Psoas muscle (tissue), 8 donors: ENCODE data around the gene RNF207. TPM values are rescaled to one million over a fixed set of nuclear protein-coding genes. Genes with fewer than 3 reads are reported as not detected.
A peak's percentile ranks its signal among the peaks of the same experiment; 100 is the strongest.

Source experiments
- ATAC-seq, 4 donors: fragments of 200-7000 bp; cut with Tn5 transposase; one replicate each; pipeline ENCODE4 v1.9.1; 2020; ENCODE audit warnings: moderate library complexity in 3 of 4, mild to moderate bottlenecking in 2 of 4
- DNase-seq, 2 donors: peaks; one replicate each; pipeline ENCODE4 v3.0.0-alpha.2; 2020
- H3K27ac ChIP-seq: fragments of 200-600 bp; one replicate; pipeline ENCODE4 v1.8.0; 2022
- H3K27me3 ChIP-seq, 3 donors: fragments of 200-600 bp in 1 of 3; one replicate each; pipeline versions ENCODE4 v1.6.1 to v1.8.0; 2013 to 2022; ENCODE audit warnings: low read length in 2 of 3, mild to moderate bottlenecking in 2 of 3, moderate library complexity in 1 of 3; ENCODE audit not compliant: insufficient read depth in 3 of 3
- H3K36me3 ChIP-seq, 2 donors: fragments of 200-600 bp in 1 of 2; one replicate each; pipeline versions ENCODE4 v1.6.1 to v1.8.0; 2013 to 2022; ENCODE audit warnings: low read depth in 1 of 2, mild to moderate bottlenecking in 1 of 2, moderate library complexity in 1 of 2; ENCODE audit not compliant: insufficient read depth in 1 of 2
- H3K4me1 ChIP-seq: fragments of 200-600 bp; one replicate; pipeline ENCODE4 v1.8.0; 2022
- H3K4me3 ChIP-seq: fragments of 200-600 bp; one replicate; pipeline ENCODE4 v1.8.0; 2022; ENCODE audit warnings: mild to moderate bottlenecking
- H3K9me3 ChIP-seq: fragments of 200-600 bp; one replicate; pipeline ENCODE4 v1.8.0; 2022
- WGBS, 3 donors: extraction: QIAGEN DNeasy Blood & Tissue Kit; methylation state at CpG; one replicate each; pipeline versions ENCODE4 v1.1.6 to v1.1.7; 2013; 5-methylcytosine and 5-hydroxymethylcytosine counted together
- intact Hi-C, 2 donors: fragments of 100-400 bp; cut with DNase I; formaldehyde crosslinking; loops; one replicate each; pipeline versions ENCODE4 v1.11.0 to v1.14.2; 2022
- polyA plus RNA-seq, 3 donors: library from polyadenylated mRNA; stranded (reverse); fragments of 200-250 nt; gene quantifications; one replicate each; pipeline ENCODE4 v1.2.3, GENCODE V29; 2013
- total RNA-seq, 4 donors: library from RNA; stranded (reverse); fragmentation: NEBNext Ultra II Directional in 2 of 4; extraction: Animal tissue kit (Norgen Biotek cat#: 25700) in 2 of 4; gene quantifications; one replicate each; pipeline versions ENCODE4 v1.2.1 to v1.2.4, GENCODE V29; 2021 to 2023
- TF ChIP-seq, protein P1 (sequence below): fragments of 200-600 bp; IDR thresholded peaks from one replicate; pipeline ENCODE4 v1.8.0; 2022; ENCODE audit warnings: antibody characterized with exemption
- donor health status: healthy with polysubstance abuse.
- donor health status: DM: no; HTN: no; CAD: no; lungs with moderate emphysema.
- donor health status: Bipolar disorder and iron deficiency.
- donor health status: healthy.
- donor health status: DM: yes; HTN: yes; CAD: no.
- donor health status: DM: no; HTN: no; CAD: no.
- donor health status: DM: no; HTN: no; CAD: no.
- donor health status: DM: yes; HTN: yes; CAD: no.

RNF207 gene
- total and polyA plus RNA-seq, 7 donors = 2.5 to 13.6 (median 4.0) TPM

GRCh38 chr1:6220236-6220635, 14.3 kb downstream of the RNF207 start:
- Histone ChIP-seq H3K27me3 (no peaks in the 10 kb centered on the region), H3K27ac (peak overlapping the region; percentile 27), H3K36me3 (peaks cover 0 to 57% of the 10 kb centered on the region in 2 donors), H3K4me3 (no peak overlapping the region), H3K4me1 (peaks cover 14% of the 10 kb centered on the region), H3K9me3 (no peaks in the 10 kb centered on the region)
- TF ChIP-seq, protein P1, sequence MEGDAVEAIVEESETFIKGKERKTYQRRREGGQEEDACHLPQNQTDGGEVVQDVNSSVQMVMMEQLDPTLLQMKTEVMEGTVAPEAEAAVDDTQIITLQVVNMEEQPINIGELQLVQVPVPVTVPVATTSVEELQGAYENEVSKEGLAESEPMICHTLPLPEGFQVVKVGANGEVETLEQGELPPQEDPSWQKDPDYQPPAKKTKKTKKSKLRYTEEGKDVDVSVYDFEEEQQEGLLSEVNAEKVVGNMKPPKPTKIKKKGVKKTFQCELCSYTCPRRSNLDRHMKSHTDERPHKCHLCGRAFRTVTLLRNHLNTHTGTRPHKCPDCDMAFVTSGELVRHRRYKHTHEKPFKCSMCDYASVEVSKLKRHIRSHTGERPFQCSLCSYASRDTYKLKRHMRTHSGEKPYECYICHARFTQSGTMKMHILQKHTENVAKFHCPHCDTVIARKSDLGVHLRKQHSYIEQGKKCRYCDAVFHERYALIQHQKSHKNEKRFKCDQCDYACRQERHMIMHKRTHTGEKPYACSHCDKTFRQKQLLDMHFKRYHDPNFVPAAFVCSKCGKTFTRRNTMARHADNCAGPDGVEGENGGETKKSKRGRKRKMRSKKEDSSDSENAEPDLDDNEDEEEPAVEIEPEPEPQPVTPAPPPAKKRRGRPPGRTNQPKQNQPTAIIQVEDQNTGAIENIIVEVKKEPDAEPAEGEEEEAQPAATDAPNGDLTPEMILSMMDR = no peak
- WGBS, 3 donors = 41 to 67% (median 51%) methylated on average over 8 of the region's 8 CpGs
- DNase-seq (no peak), ATAC-seq (peak; percentile 77 to 86 (median 82))
- intact Hi-C loops = no loop called here

DNA sequence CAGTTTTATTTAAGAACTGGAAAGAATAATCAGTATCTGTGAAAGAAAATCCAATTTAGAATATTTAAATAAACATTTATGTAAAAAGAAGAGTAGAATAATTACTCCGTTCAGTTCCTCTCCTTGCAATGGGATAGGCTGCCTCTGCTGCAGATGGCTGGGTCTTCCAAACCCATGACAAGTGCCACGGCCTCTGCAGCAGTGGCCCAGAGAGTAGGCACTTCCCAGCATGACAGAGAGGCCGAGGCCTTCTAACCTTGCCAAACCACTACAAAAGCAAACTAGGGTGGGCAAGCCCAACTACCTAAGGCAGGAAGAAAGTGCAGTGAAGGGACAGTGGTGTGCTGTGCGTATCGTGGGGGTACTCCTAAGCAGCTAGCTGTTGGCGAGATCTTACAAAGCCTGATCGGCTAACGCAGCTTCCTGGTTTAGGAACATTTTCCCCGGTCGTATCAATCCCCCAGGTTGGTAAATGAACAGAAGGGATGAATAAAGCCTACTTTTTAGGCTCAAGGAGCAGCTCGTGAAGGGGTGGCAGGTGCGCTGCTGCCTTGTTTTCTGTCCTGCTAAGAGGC, 15.4 kb downstream of the RNF207 start:
- Histone ChIP-seq H3K4me3 (no peak overlapping the region), H3K27me3 (no peaks in the 10 kb centered on the region), H3K27ac (no peak overlapping the region), H3K36me3 (peaks cover 0 to 57% of the 10 kb centered on the region in 2 donors), H3K4me1 (peaks cover 14% of the 10 kb centered on the region), H3K9me3 (no peaks in the 10 kb centered on the region)
- no peak for ATAC-seq
- intact Hi-C loops = no loop called here
- TF ChIP-seq, protein P1 = no peak
- 90 to 94% (median 90%) methylated on average over 12 of the region's 12 CpGs for WGBS, 3 donors
- DNase-seq = no peak

GRCh38 chr1:6222636-6223035, 16.7 kb downstream of the RNF207 start:
- ATAC-seq (peak in 2 of 4 donors; percentile 36 to 47), DNase-seq (peak; percentile 64 to 67)
- Histone ChIP-seq H3K4me1 (peaks cover 14% of the 10 kb centered on the region), H3K27ac (peak overlapping the region; percentile 27), H3K4me3 (no peak overlapping the region), H3K9me3 (no peaks in the 10 kb centered on the region), H3K27me3 (no peaks in the 10 kb centered on the region), H3K36me3 (peaks cover 2 to 66% of the 10 kb centered on the region in 2 donors)
- intact Hi-C loops = no loop called here
- 31 to 51% (median 36%) methylated on average over 6 of the region's 6 CpGs for WGBS, 3 donors
- TF ChIP-seq, protein P1 = no peak

DNA sequence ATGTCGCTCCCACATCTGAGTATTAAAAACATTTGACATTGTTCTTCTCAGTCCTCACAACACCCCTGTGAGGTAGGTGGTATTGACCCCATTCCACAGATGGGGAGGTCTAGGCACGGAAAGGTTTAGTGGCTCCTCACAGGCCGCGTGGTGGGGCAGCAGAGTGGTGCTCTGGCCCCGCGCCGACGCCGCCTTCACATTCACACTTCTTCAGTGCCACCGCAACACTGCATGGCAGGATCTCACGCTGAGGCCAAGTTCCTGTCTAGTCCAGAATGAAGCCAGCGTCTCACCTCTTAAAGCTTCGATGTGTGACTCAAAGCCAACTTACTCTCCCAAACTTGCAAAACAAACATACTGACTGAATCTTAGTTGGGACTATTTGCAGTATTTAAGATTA, 17.7 kb downstream of the RNF207 start:
- Histone ChIP-seq H3K36me3 (peaks cover 2 to 70% of the 10 kb centered on the region in 2 donors), H3K27me3 (no peaks in the 10 kb centered on the region), H3K4me1 (peaks cover 14% of the 10 kb centered on the region), H3K27ac (no peak overlapping the region), H3K4me3 (no peak overlapping the region), H3K9me3 (no peaks in the 10 kb centered on the region)
- DNase-seq = no peak
- 96 to 98% (median 97%) methylated on average over 13 of the region's 13 CpGs for WGBS, 3 donors
- no peak for ATAC-seq
- intact Hi-C loops = no loop called here
- TF ChIP-seq, protein P1 = no peak

DNA sequence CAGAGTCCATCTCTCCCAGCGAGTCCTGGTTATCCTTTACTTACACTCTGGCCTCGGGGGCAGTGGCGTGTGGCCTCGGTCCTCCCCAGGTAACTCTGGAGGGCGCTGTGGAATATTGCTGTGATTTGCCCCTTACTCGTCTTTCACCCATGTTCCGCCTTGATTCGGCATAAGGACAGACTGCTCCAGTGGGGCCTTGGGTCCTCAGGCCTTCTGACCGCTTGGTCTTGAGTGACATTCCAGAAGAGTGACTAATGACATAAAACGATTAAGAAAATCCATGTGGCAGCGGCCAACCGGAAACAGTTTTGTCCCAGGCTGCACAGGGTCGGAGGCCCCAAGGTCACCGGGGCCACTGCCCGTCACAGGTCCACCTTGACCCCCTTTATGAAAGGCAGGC, 18.8 kb downstream of the RNF207 start:
- 74 to 84% (median 80%) methylated on average over 15 of the region's 15 CpGs for WGBS, 3 donors
- H3K27ac ChIP-seq = no peak overlapping the region
- H3K4me1 ChIP-seq = peaks cover 14% of the 10 kb centered on the region
- TF ChIP-seq, protein P1 = no peak
- no peaks in the 10 kb centered on the region for H3K27me3 ChIP-seq
- H3K4me3 ChIP-seq = no peak overlapping the region
- intact Hi-C loops = no loop called here
- no peaks in the 10 kb centered on the region for H3K9me3 ChIP-seq
- peak in 1 of 2 donors; percentile 38 for DNase-seq
- ATAC-seq = no peak
- H3K36me3 ChIP-seq = peaks cover 2 to 78% of the 10 kb centered on the region in 2 donors
